MCF 10A (cell line): ENCODE results near the gene TGFB1I1. TPM values are rescaled to one million over a fixed set of nuclear protein-coding genes. Genes with fewer than 3 reads are reported as not detected.

Experiments used
- BruUV-seq: library from RNA; stranded (reverse); fragments of 400-500 nt; replicated peaks from 2 replicates; lab custom pipeline; 2021; lab: Mats Ljungman, UMichigan
- CTCF ChIA-PET: fragments of 300-600 bp; sonication (Branson Sonifier 250); formaldehyde crosslinking; extraction: SDS; loops from one replicate; lab custom pipeline; 2021; ENCODE audit warnings: antibody characterized with exemption, inconsistent platforms; lab: Yijun Ruan, JAX
- POLR2A ChIA-PET: fragments of 300-600, 350-650 bp; sonication (Branson Sonifier 250); formaldehyde crosslinking; extraction: SDS; loops from one replicate; lab custom pipeline; 2020; ENCODE audit warnings: antibody characterized with exemption, inconsistent platforms; lab: Yijun Ruan, JAX
- DNase-seq: peaks from one replicate; pipeline ENCODE4 v3.0.0-alpha.2; 2018; ENCODE audit not compliant: unreplicated experiment
- H3K27ac Mint-ChIP-seq: one replicate; pipeline ENCODE4 v1.8.0; 2022; ENCODE audit warnings: mild to moderate bottlenecking, low read depth, mixed read lengths; ENCODE audit not compliant: unreplicated experiment
- H3K27me3 Mint-ChIP-seq: one replicate; pipeline ENCODE4 v1.8.0; 2022; ENCODE audit warnings: mixed read lengths; ENCODE audit not compliant: insufficient read depth, unreplicated experiment
- H3K36me3 Mint-ChIP-seq: one replicate; pipeline ENCODE4 v1.8.0; 2022; ENCODE audit warnings: mild to moderate bottlenecking, moderate library complexity, mixed read lengths; ENCODE audit not compliant: insufficient read depth, unreplicated experiment
- H3K4me1 Mint-ChIP-seq: one replicate; pipeline ENCODE4 v1.8.0; 2022; ENCODE audit warnings: mixed read lengths; ENCODE audit not compliant: insufficient read depth, unreplicated experiment
- H3K4me3 Mint-ChIP-seq: one replicate; pipeline ENCODE4 v1.8.0; 2022; ENCODE audit warnings: mild to moderate bottlenecking, moderate library complexity, mixed read lengths; ENCODE audit not compliant: unreplicated experiment
- H3K9me3 Mint-ChIP-seq: one replicate; pipeline ENCODE4 v1.8.0; 2022; ENCODE audit warnings: mixed read lengths; ENCODE audit not compliant: unreplicated experiment
- intact Hi-C: fragments of 100-400 bp; cut with micrococcal nuclease; formaldehyde crosslinking; loops from 2 replicates; pipeline ENCODE4 v1.14.1; 2022
- total RNA-seq: library from RNA; stranded (reverse); gene quantifications from 2 replicates; pipeline ENCODE4 v1.2.3, GENCODE V29; 2022
- TF ChIP-seq, protein P1 (sequence below): fragments of 200-600 bp; IDR thresholded peaks from one replicate; pipeline ENCODE4 v1.8.0; 2022; ENCODE audit warnings: antibody characterized with exemption, mild to moderate bottlenecking; ENCODE audit not compliant: unreplicated experiment

TGFB1I1 gene
- total RNA-seq, 1 experiment from 2014 or later: 14.7 TPM

DNA sequence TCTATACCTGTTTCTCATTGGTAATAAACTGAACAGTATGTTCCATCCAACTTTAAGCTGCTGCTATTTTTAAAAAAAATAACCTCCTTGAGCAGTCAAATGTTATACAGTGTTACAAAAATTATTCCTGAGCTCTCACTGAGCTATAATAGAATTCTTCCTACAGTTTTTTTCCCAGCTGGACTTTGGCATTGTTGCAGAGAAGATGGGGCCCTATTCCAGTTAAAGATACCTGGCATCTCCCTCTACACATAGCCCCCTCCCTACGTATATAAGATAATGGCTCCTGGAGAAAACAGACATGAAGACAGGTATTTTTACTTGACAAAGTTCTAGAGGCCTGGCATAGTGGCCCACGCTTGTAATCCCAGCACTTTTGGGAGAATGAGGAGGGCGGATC lies 42.2 kb upstream of the TGFB1I1 start:
- no peaks in the 10 kb centered on the region for H3K9me3 Mint-ChIP-seq
- no TSS peak for BruUV-seq
- ChIA-PET POLR2A (interaction anchor here (1.1 to 3.1 kb wide), 2 partner anchors 12 to 23 kb away, joined by 5 to 27 read pairs; partner anchors contain the start of gene ZNF843), CTCF (interaction anchor here (0.7 to 3.8 kb wide), 5 partner anchors 13 to 430 kb away, joined by 4 to 28 read pairs (median 6); partner anchors contain the start of gene ZNF843)
- intact Hi-C loops: no loop called here
- H3K4me3 Mint-ChIP-seq: no peak overlapping the region
- no peak overlapping the region for H3K27ac Mint-ChIP-seq
- H3K36me3 Mint-ChIP-seq: peaks cover 7% of the 10 kb centered on the region
- no peaks in the 10 kb centered on the region for H3K4me1 Mint-ChIP-seq
- TF ChIP-seq, protein P1, sequence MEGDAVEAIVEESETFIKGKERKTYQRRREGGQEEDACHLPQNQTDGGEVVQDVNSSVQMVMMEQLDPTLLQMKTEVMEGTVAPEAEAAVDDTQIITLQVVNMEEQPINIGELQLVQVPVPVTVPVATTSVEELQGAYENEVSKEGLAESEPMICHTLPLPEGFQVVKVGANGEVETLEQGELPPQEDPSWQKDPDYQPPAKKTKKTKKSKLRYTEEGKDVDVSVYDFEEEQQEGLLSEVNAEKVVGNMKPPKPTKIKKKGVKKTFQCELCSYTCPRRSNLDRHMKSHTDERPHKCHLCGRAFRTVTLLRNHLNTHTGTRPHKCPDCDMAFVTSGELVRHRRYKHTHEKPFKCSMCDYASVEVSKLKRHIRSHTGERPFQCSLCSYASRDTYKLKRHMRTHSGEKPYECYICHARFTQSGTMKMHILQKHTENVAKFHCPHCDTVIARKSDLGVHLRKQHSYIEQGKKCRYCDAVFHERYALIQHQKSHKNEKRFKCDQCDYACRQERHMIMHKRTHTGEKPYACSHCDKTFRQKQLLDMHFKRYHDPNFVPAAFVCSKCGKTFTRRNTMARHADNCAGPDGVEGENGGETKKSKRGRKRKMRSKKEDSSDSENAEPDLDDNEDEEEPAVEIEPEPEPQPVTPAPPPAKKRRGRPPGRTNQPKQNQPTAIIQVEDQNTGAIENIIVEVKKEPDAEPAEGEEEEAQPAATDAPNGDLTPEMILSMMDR: no peak
- DNase-seq: no peak
- H3K27me3 Mint-ChIP-seq: no peaks in the 10 kb centered on the region

DNA sequence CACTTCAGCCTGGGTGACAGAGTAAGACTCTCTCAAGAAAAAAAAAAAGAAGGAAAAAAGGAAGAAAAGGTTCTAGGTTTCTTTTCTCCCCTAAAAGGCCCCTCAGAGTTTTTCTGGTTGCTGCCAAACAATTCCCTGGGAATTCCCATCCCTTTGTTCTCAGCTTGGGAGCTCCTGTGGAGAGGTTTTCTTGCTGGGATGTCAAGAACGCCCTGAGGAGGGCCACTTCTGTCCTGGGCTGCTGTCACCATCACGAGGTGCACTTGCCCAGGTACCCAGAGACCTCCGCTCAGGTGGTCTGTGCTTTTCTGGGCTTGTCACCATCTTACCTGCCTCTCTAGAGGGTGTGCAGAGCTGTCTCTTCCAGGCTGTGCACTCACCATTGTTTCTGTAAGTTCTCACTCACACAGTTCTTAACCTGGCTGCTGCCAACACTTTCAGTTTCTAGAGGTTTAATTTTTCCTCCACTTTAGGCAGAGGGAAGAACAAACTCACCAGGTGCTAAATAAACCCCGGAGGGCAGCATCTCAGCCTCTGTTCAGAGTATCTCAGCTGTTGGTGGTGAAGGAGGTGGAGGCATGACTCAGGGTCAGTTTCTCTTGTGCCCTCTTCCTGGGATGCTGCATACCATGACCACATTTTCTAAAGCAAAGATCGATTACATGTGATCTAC lies 41.4 kb upstream of the TGFB1I1 start:
- ChIA-PET CTCF (interaction anchor here (0.6 to 3.8 kb wide), 10 partner anchors 13 to 1395 kb away, joined by 3 to 28 read pairs (median 4); partner anchors contain the start of gene ZNF843), POLR2A (interaction anchor here (3.1 kb wide), 1 partner anchor 23 kb away, joined by 27 read pairs; no protein-coding TSS in a partner anchor)
- BruUV-seq: no TSS peak
- no peaks in the 10 kb centered on the region for H3K4me1 Mint-ChIP-seq
- peaks cover 4% of the 10 kb centered on the region for H3K36me3 Mint-ChIP-seq
- no peak overlapping the region for H3K27ac Mint-ChIP-seq
- no peak overlapping the region for H3K4me3 Mint-ChIP-seq
- no peak for DNase-seq
- no peaks in the 10 kb centered on the region for H3K9me3 Mint-ChIP-seq
- TF ChIP-seq, protein P1: no peak
- intact Hi-C loops: no loop called here
- H3K27me3 Mint-ChIP-seq: no peaks in the 10 kb centered on the region

DNA sequence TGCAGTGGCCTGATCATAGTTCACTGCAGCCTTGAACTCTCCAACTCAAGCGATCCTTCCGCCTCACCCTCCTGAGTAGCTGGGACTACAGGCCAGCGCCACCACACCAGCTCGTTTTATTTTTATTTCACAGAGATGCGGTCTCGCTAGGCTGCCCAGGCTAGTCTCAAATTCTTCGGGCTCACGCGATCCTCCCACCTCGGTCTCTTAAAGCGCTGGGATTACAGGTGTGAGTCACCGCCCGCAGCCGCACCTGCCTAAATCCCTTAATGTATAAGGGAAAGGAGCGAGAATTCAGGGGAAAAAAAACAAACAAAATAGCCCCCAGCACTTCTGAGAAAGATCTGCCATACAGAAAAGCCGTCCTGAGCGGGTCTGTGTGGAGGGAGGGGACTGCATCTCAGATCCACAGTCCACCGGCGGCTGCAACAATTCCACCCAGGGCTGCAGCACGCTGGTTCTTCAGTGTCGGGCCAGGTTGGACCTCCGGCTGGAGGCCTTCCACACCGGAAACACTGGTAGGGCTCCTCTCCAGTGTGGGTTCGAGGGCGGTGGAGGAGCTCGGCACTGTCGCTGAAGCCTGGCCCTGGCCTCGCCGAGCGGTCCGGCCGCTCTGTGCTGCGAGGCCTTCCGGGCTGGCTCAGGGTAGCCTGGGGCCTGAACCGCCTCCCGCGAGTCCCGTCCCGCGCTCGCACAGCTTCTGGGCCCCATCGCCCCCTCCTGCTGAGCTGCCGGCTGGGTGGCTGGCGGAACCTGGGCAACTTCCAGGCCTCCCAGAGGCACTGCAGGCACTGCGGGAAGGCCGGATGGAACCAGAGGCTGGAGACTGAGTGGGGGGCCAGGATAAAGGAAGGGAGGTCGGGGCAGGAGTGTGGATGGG lies 36.4 kb upstream of the TGFB1I1 start:
- intact Hi-C loops: no loop called here
- Mint-ChIP-seq H3K36me3 (no peaks in the 10 kb centered on the region), H3K9me3 (no peaks in the 10 kb centered on the region), H3K4me1 (no peaks in the 10 kb centered on the region), H3K27me3 (no peaks in the 10 kb centered on the region), H3K4me3 (no peak overlapping the region), H3K27ac (no peak overlapping the region)
- BruUV-seq: no TSS peak
- TF ChIP-seq, protein P1: no peak
- DNase-seq: no peak
- POLR2A ChIA-PET: no interaction called here
- CTCF ChIA-PET: interaction anchor here (0.7 to 1.1 kb wide), 3 partner anchors 53 to 482 kb away, joined by 3 to 4 read pairs (median 4); no protein-coding TSS in a partner anchor
